Activated naive CD4-positive, alpha-beta T cell treated with anti-CD3 and anti-CD28 coated beads for 36 hours (primary cell): ENCODE results near the gene ZRANB3. TPM values are rescaled to one million over a fixed set of nuclear protein-coding genes. Genes with fewer than 3 reads are reported as not detected.
A peak's percentile ranks its signal among the peaks of the same experiment; 100 is the strongest.
"Not testable (repeated sequence)": the region's sequence is repeated elsewhere in the genome, so short reads cannot be mapped to it uniquely, and the experiment has no call there.

Experiments
- CTCF ChIA-PET: fragments of 350-600 bp; sonication (Branson Sonifier 250); formaldehyde crosslinking; loops from one replicate; lab custom pipeline; 2021; ENCODE audit warnings: antibody characterized with exemption; lab: Charles Lee
- DNase-seq: peaks from one replicate; pipeline ENCODE4 v3.0.0-alpha.2; 2020
- H3K27ac Mint-ChIP-seq: one replicate; pipeline ENCODE4 v1.8.0; 2021; ENCODE audit warnings: mild to moderate bottlenecking, mixed read lengths
- H3K27me3 Mint-ChIP-seq: one replicate; pipeline ENCODE4 v1.8.0; 2021; ENCODE audit warnings: low read depth, mixed read lengths
- H3K36me3 Mint-ChIP-seq: one replicate; pipeline ENCODE4 v1.8.0; 2021; ENCODE audit warnings: low read depth, mixed read lengths
- H3K4me1 Mint-ChIP-seq: one replicate; pipeline ENCODE4 v1.8.0; 2021; ENCODE audit warnings: low read depth, mixed read lengths
- H3K4me3 Mint-ChIP-seq: one replicate; pipeline ENCODE4 v1.8.0; 2021; ENCODE audit warnings: mild to moderate bottlenecking, moderate library complexity, mixed read lengths
- H3K9me3 Mint-ChIP-seq: one replicate; pipeline ENCODE4 v1.8.0; 2021; ENCODE audit warnings: mixed read lengths
- intact Hi-C: fragments of 100-400 bp; cut with micrococcal nuclease; formaldehyde crosslinking; loops from one replicate; pipeline ENCODE4 v1.15.1; 2023
- total RNA-seq, 2 experiments: library from RNA; stranded (reverse); gene quantifications; one replicate each; pipeline ENCODE4 v1.2.3, GENCODE V29; 2021

ZRANB3 gene
- total RNA-seq, 2 experiments from 2014 or later = 18.5 to 18.9 TPM

- Mint-ChIP-seq H3K27ac (no peak overlapping the region), H3K9me3 (no peaks in the 10 kb centered on the region), H3K27me3 (no peaks in the 10 kb centered on the region), H3K4me1 (peaks cover 2% of the 10 kb centered on the region), H3K4me3 (no peak overlapping the region), H3K36me3 (no peaks in the 10 kb centered on the region)
- CTCF ChIA-PET = interaction anchor here (1.0 to 5.1 kb wide), 2 partner anchors 110 to 234 kb away, joined by 4 to 27 read pairs; no protein-coding TSS in a partner anchor
- DNase-seq = no peak
- intact Hi-C loops = loop anchor here (10.0 kb wide), 1 partner anchor 910 kb away; no protein-coding TSS in a partner anchor
Observed at GRCh38 chr2:135475128-135475527, 55.9 kb downstream of the ZRANB3 start.

DNA sequence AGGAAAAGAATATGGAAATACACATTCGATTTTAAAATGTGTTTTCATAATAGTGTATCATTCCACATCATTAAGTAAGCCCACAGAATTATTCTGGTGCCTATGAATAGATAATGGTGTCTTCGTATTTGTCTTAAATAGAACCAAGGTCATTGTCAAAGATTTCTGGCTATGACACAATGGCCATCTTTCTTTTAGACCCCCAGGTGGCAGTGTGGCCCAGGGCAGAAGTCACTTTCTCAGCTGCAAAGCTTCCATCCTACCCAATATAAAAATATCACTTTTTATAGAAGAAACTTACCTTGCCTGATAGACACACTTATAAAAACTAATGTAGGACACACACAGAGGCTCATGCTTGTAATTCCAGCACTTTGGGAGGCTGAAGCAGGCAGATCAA, 57.5 kb downstream of the ZRANB3 start:
- Mint-ChIP-seq H3K9me3 (no peaks in the 10 kb centered on the region), H3K36me3 (no peaks in the 10 kb centered on the region), H3K4me1 (peaks cover 2% of the 10 kb centered on the region), H3K27ac (no peak overlapping the region), H3K27me3 (no peaks in the 10 kb centered on the region), H3K4me3 (no peak overlapping the region)
- CTCF ChIA-PET = interaction anchor here (0.7 to 5.1 kb wide), 12 partner anchors 10 to 470 kb away, joined by 3 to 27 read pairs (median 4); no protein-coding TSS in a partner anchor
- peak; percentile 40 for DNase-seq
- intact Hi-C loops = loop anchor here (1.0 to 10.0 kb wide), 6 partner anchors 57 to 911 kb away; partner anchors contain the start of genes R3HDM1 and ZRANB3

DNA sequence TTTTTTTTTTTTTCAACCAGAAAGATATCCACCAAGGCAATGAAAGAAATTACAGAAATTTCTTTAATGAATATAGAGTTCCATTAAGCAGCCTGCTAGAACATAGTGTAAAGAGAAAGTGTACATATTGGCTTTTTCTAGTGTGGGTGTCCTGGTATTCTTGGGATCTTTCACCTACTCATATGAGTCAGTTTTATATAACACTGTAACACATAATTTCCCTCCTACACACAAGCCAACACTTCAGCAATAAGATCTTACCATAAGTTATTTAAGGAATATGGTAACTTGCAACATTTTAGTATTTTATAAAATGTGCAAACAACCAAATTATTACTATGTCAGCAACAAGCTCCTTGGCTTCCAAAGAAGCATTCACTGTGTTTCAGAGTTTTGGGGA, 59.9 kb downstream of the ZRANB3 start:
- intact Hi-C loops = loop anchor here (5.0 to 10.0 kb wide), 2 partner anchors 469 to 914 kb away; no protein-coding TSS in a partner anchor
- Mint-ChIP-seq H3K4me3 (no peak overlapping the region), H3K27ac (no peak overlapping the region), H3K9me3 (no peaks in the 10 kb centered on the region), H3K4me1 (peaks cover 2% of the 10 kb centered on the region), H3K27me3 (no peaks in the 10 kb centered on the region), H3K36me3 (no peaks in the 10 kb centered on the region)
- CTCF ChIA-PET = no interaction called here
- no peak for DNase-seq

DNA sequence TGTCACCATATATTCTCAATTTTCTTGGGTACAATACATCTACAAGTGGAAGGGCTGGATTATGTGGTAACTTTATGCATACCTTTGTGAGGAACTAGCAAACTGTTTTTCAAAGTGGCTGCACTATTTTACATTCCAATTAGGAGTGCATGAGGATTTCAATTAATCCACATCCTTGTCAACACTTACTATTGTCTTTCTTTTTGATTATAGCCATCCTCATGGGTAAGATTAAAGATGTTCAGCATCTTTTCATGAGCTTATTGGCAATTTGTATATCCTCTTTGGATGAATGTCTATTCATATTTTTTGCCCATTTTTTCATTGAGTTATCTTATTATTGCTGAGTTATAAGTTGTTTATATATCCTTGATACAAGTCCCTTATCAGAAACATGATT, 73.7 kb downstream of the ZRANB3 start:
- DNase-seq = no peak
- H3K4me3 Mint-ChIP-seq = no peak overlapping the region
- no peak overlapping the region for H3K27ac Mint-ChIP-seq
- H3K27me3 Mint-ChIP-seq = no peaks in the 10 kb centered on the region
- intact Hi-C loops = no loop called here
- H3K9me3 Mint-ChIP-seq = peaks cover 26% of the 10 kb centered on the region
- H3K36me3 Mint-ChIP-seq = peaks cover 14% of the 10 kb centered on the region
- CTCF ChIA-PET = no interaction called here
- no peaks in the 10 kb centered on the region for H3K4me1 Mint-ChIP-seq

GRCh38 chr2:135456835-135457234, 74.2 kb downstream of the ZRANB3 start:
- Mint-ChIP-seq H3K27me3 (no peaks in the 10 kb centered on the region), H3K9me3 (peaks cover 29% of the 10 kb centered on the region), H3K4me1 (no peaks in the 10 kb centered on the region), H3K4me3 (no peak overlapping the region), H3K27ac (no peak overlapping the region), H3K36me3 (peaks cover 18% of the 10 kb centered on the region)
- CTCF ChIA-PET = no interaction called here
- DNase-seq = no peak
- intact Hi-C loops = no loop called here

GRCh38 chr2:135456431-135456830, 74.6 kb downstream of the ZRANB3 start:
- no peak overlapping the region for H3K4me3 Mint-ChIP-seq
- CTCF ChIA-PET = no interaction called here
- intact Hi-C loops = no loop called here
- H3K36me3 Mint-ChIP-seq = peaks cover 22% of the 10 kb centered on the region
- no peaks in the 10 kb centered on the region for H3K4me1 Mint-ChIP-seq
- DNase-seq = no peak
- H3K27me3 Mint-ChIP-seq = no peaks in the 10 kb centered on the region
- H3K27ac Mint-ChIP-seq = no peak overlapping the region
- peaks cover 33% of the 10 kb centered on the region for H3K9me3 Mint-ChIP-seq

DNA sequence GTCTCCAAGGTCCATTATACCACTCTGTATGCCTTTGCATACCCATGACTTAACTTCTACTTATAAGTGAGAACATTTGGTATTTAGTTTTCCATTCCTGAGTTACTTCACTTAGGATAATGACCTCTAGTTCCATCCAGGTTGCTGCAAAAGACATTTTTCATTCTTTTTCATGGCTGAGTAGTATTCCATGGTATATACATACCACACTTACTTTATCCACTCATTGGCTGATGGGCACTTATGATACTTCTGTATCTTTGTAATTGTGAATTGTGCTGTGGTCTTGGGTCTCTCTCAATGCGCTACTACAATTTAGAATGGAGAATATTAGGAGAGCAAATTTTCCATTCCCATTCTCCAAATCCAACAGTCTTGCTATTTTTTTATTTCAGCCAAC, 76.4 kb downstream of the ZRANB3 start:
- Mint-ChIP-seq H3K36me3 (peaks cover 23% of the 10 kb centered on the region), H3K9me3 (peaks cover 39% of the 10 kb centered on the region), H3K27ac (no peak overlapping the region), H3K4me3 (no peak overlapping the region), H3K27me3 (no peaks in the 10 kb centered on the region), H3K4me1 (no peaks in the 10 kb centered on the region)
- intact Hi-C loops = no loop called here
- CTCF ChIA-PET = no interaction called here
- DNase-seq = no peak

- H3K27me3 Mint-ChIP-seq, H3K27ac Mint-ChIP-seq, CTCF ChIA-PET, H3K4me3 Mint-ChIP-seq, intact Hi-C loops, H3K4me1 Mint-ChIP-seq: not testable (repeated sequence)
- peak; percentile 5 for DNase-seq
- Mint-ChIP-seq H3K9me3 (peaks cover 39% of the 10 kb centered on the region), H3K36me3 (peaks cover 20% of the 10 kb centered on the region)
Observed at GRCh38 chr2:135453027-135453426, 78.0 kb downstream of the ZRANB3 start.

- H3K9me3 Mint-ChIP-seq = peaks cover 36% of the 10 kb centered on the region
- H3K4me1 Mint-ChIP-seq = no peaks in the 10 kb centered on the region
- intact Hi-C loops = no loop called here
- H3K27ac Mint-ChIP-seq = no peak overlapping the region
- CTCF ChIA-PET = interaction anchor here (0.7 kb wide), 1 partner anchor 455 kb away, joined by 5 read pairs; no protein-coding TSS in a partner anchor
- no peak overlapping the region for H3K4me3 Mint-ChIP-seq
- no peak for DNase-seq
- no peaks in the 10 kb centered on the region for H3K27me3 Mint-ChIP-seq
- H3K36me3 Mint-ChIP-seq = peaks cover 20% of the 10 kb centered on the region
Observed at GRCh38 chr2:135451966-135452365, 79.1 kb downstream of the ZRANB3 start.

DNA sequence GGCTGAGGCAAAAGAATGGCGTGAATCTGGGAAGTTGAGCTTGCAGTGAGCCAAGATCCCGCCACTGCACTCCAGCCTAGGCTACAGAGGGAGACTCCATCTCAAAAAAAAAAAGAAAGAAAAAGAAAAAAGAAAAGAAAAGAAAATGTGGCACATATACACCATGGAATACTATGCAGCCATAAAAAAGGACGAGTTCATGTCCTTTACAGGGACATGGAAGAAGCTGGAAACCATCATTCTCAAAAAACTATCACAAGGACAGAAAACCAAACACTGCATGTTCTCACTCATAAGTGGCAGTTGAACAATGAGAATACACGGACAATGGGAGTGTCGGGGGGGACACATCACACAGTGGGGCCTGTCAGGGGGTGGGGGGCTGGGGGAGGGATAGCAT, 88.0 kb downstream of the ZRANB3 start:
- H3K36me3 Mint-ChIP-seq, H3K27ac Mint-ChIP-seq, H3K4me1 Mint-ChIP-seq, intact Hi-C loops, H3K9me3 Mint-ChIP-seq, CTCF ChIA-PET, H3K4me3 Mint-ChIP-seq, H3K27me3 Mint-ChIP-seq, DNase-seq: not testable (repeated sequence)

- H3K36me3 Mint-ChIP-seq, DNase-seq, H3K27ac Mint-ChIP-seq, intact Hi-C loops, H3K4me3 Mint-ChIP-seq, H3K9me3 Mint-ChIP-seq, H3K27me3 Mint-ChIP-seq, CTCF ChIA-PET, H3K4me1 Mint-ChIP-seq: not testable (repeated sequence)
Observed at GRCh38 chr2:135435155-135435554, 95.9 kb downstream of the ZRANB3 start.

GRCh38 chr2:135424849-135425248, 106.2 kb downstream of the ZRANB3 start:
- no peak overlapping the region for H3K4me3 Mint-ChIP-seq
- peaks cover 23% of the 10 kb centered on the region for H3K9me3 Mint-ChIP-seq
- intact Hi-C loops = no loop called here
- DNase-seq = no peak
- H3K36me3 Mint-ChIP-seq = peaks cover 14% of the 10 kb centered on the region
- no peaks in the 10 kb centered on the region for H3K27me3 Mint-ChIP-seq
- H3K4me1 Mint-ChIP-seq = no peaks in the 10 kb centered on the region
- CTCF ChIA-PET = no interaction called here
- H3K27ac Mint-ChIP-seq = no peak overlapping the region

- Mint-ChIP-seq H3K9me3 (peaks cover 17% of the 10 kb centered on the region), H3K4me3 (no peak overlapping the region), H3K27ac (no peak overlapping the region), H3K36me3 (peaks cover 11% of the 10 kb centered on the region), H3K27me3 (no peaks in the 10 kb centered on the region), H3K4me1 (no peaks in the 10 kb centered on the region)
- CTCF ChIA-PET = no interaction called here
- DNase-seq = no peak
- intact Hi-C loops = no loop called here
Observed at GRCh38 chr2:135422898-135423297, 108.1 kb downstream of the ZRANB3 start.
